IMR-90 (cell line): ENCODE measurements around the gene TRAPPC3.

Experiments used
- BHLHE40 ChIP-seq: fragments of 150-350 bp; IDR thresholded peaks from 2 replicates; pipeline ENCODE4 v1.6.1; 2016; ENCODE audit warnings: mild to moderate bottlenecking, low read depth, low read length
- CEBPB ChIP-seq: IDR thresholded peaks from 2 replicates; pipeline ENCODE4 v1.6.1; 2012; ENCODE audit warnings: low read depth, low read length, improper control_type of control experiment
- CTCF ChIP-seq: conservative IDR thresholded peaks from 2 replicates; pipeline ENCODE4 v1.5.1; 2012; ENCODE audit warnings: mild to moderate bottlenecking, low read depth, low read length, improper control_type of control experiment
- FOS ChIP-seq: fragments of 150-350 bp; IDR thresholded peaks from 2 replicates; pipeline ENCODE4 v1.6.1; 2016; ENCODE audit warnings: low read depth, low read length
- MAFK ChIP-seq: IDR thresholded peaks from 2 replicates; pipeline ENCODE4 v1.6.1; 2012; ENCODE audit warnings: low read depth, low read length, improper control_type of control experiment
- MXI1 ChIP-seq: IDR thresholded peaks from 2 replicates; pipeline ENCODE4 v1.6.1; 2012; ENCODE audit warnings: low read depth, mild to moderate bottlenecking, low read length, moderate library complexity, borderline replicate concordance
- NFE2L2 ChIP-seq: fragments of 150-350 bp; IDR thresholded peaks from 2 replicates; pipeline ENCODE4 v1.6.1; 2016; ENCODE audit warnings: low read depth, mild to moderate bottlenecking, low read length
- POLR2A ChIP-seq: IDR thresholded peaks from 2 replicates; pipeline ENCODE4 v1.6.1; 2012; ENCODE audit warnings: mild to moderate bottlenecking, low read depth, low read length
- RCOR1 ChIP-seq: IDR thresholded peaks from 2 replicates; pipeline ENCODE4 v1.6.1; 2012; ENCODE audit warnings: mild to moderate bottlenecking, low read length, improper control_type of control experiment; ENCODE audit not compliant: insufficient replicate concordance

- TF ChIP-seq CTCF (no peak), POLR2A (no peak), MXI1 (no peak), FOS (no peak), BHLHE40 (no peak), CEBPB (no peak), RCOR1 (no peak), NFE2L2 (no peak), MAFK (no peak)
Observed at GRCh38 chr1:36163426-36163825, 14.1 kb upstream of the TRAPPC3 start.
